GM12892 (cell line): Measurements from ENCODE around the gene GJB5.

ENCODE experiments used
- POLR2A ChIP-seq: IDR thresholded peaks from 2 replicates; pipeline ENCODE4 v1.6.1; 2011; ENCODE audit warnings: low read depth, low read length, control low read depth
- POLR2AphosphoS5 ChIP-seq: IDR thresholded peaks from 2 replicates; pipeline ENCODE4 v1.6.1; 2011; ENCODE audit warnings: low read depth, low read length, control low read depth

DNA sequence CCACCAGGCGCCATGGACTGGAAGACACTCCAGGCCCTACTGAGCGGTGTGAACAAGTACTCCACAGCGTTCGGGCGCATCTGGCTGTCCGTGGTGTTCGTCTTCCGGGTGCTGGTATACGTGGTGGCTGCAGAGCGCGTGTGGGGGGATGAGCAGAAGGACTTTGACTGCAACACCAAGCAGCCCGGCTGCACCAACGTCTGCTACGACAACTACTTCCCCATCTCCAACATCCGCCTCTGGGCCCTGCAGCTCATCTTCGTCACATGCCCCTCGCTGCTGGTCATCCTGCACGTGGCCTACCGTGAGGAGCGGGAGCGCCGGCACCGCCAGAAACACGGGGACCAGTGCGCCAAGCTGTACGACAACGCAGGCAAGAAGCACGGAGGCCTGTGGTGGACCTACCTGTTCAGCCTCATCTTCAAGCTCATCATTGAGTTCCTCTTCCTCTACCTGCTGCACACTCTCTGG lies 29.9 kb downstream of the GJB5 start:
- TF ChIP-seq POLR2AphosphoS5: no peak
- TF ChIP-seq POLR2A: no peak
